ENCODE results near the gene SLC35D1.

SLC35D1 gene

DNA sequence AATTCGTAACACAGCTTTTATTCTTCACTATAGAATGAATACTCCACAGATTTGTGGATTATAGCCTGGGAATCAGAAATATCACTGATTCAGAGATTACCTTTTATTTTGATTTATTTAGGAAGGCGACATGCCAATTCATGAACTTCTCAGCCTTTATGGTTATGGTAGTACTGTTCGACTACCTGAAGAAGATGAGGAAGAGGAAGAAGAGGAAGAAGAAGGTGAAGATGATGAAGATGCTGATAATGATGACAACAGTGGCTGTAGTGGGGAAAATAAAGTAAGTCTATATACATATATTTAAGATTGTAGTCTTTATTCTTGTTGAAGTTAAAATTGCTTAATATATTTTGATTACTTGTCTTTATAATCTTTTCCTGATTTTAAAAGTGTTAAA lies 96.0 kb downstream of the SLC35D1 start:
- no peak overlapping the region for H3K4me3 ChIP-seq (ENCODE audit: low read depth, low read length)
- TF ChIP-seq, protein P1, sequence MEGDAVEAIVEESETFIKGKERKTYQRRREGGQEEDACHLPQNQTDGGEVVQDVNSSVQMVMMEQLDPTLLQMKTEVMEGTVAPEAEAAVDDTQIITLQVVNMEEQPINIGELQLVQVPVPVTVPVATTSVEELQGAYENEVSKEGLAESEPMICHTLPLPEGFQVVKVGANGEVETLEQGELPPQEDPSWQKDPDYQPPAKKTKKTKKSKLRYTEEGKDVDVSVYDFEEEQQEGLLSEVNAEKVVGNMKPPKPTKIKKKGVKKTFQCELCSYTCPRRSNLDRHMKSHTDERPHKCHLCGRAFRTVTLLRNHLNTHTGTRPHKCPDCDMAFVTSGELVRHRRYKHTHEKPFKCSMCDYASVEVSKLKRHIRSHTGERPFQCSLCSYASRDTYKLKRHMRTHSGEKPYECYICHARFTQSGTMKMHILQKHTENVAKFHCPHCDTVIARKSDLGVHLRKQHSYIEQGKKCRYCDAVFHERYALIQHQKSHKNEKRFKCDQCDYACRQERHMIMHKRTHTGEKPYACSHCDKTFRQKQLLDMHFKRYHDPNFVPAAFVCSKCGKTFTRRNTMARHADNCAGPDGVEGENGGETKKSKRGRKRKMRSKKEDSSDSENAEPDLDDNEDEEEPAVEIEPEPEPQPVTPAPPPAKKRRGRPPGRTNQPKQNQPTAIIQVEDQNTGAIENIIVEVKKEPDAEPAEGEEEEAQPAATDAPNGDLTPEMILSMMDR (IDR thresholded peaks at IDR 0.05; ENCODE audit: low read depth, low read length), result no peak

DNA sequence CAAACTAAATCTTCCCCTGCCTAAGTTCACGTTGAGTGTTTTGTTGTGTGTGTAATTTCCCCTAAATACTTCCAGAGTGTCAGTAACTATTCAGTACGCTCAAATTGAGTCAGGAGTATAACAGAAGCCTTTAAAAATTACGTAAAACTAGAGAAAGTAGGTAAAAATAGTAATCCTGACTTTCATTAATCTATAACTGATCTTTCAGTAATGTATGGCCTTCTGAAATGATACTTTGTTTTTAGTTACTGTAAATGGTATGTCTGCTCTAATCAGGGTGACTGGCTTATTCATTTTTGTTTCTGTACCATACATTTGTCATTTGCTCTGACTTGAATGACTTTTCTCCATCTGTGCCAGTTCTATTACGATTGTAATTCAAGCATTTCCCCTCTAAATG lies 99.7 kb downstream of the SLC35D1 start:
- TF ChIP-seq, protein P1 (IDR thresholded peaks at IDR 0.05; ENCODE audit: low read depth, low read length), result no peak
- H3K4me3 ChIP-seq (ENCODE audit: low read depth, low read length), result no peak overlapping the region

DNA sequence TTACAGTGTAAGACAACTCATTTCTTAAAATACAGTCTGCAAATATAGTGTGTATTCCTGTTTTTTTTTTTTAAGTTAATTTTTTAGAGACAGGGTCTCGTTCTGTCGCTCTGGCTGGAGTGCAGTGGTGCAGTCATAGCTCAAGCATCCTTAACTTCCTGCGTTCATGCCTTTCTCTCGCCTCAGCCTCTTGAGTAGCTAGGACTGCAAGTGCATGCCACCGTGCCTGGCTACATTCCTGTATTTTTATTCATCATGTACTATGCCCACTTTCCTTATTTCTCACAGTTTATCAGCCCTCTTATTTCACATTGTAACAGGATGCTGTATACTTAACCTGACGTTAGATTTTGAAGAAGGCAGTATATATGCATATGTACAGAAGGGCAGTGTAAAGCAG lies 102.4 kb downstream of the SLC35D1 start:
- TF ChIP-seq, protein P1 (IDR thresholded peaks at IDR 0.05; ENCODE audit: low read depth, low read length), result no peak

More for the DNA sequence above, 102.4 kb downstream of the SLC35D1 start:
- no peak overlapping the region for H3K4me3 ChIP-seq (ENCODE audit: low read depth, low read length)
